SK-N-SH treated with all-trans-retinoic acid at 6 μM for 48 hours (cell line): ENCODE measurements around the gene GMPR2.

ENCODE experiments used
- ATAC-seq: fragments of 200-7000 bp; cut with Tn5 transposase; 3 replicates; pipeline ENCODE4 v1.9.1; 2020; ENCODE audit warnings: mild to moderate bottlenecking, moderate library complexity
- ARNTL ChIP-seq: fragments of 450-650 bp; formaldehyde crosslinking; IDR thresholded peaks from 2 replicates; pipeline ENCODE4 v1.5.0; 2020; ENCODE audit warnings: low read depth, mild to moderate bottlenecking, moderate library complexity, borderline replicate concordance
- BACH2 ChIP-seq: fragments of 250-450 bp; sonication (Bioruptor Pico); IDR thresholded peaks from 2 replicates; pipeline ENCODE4 v1.9.0; 2021; ENCODE audit warnings: mild to moderate bottlenecking, borderline replicate concordance
- CREB5 ChIP-seq: fragments of 250-450 bp; sonication (Bioruptor Pico); IDR thresholded peaks from 2 replicates; pipeline ENCODE4 v1.5.1; 2020; ENCODE audit warnings: low read depth, mild to moderate bottlenecking, moderate library complexity
- ESRRG ChIP-seq: fragments of 250-450 bp; sonication (Bioruptor Pico); IDR thresholded peaks from 2 replicates; pipeline ENCODE4 v1.6.1; 2021; ENCODE audit warnings: mild to moderate bottlenecking
- GLIS3 ChIP-seq: fragments of 250-450 bp; sonication (Bioruptor Pico); IDR thresholded peaks from 2 replicates; pipeline ENCODE4 v1.5.0; 2020; ENCODE audit warnings: mild to moderate bottlenecking, moderate library complexity
- ISL1 ChIP-seq: fragments of 250-450 bp; sonication (Bioruptor Pico); IDR thresholded peaks from 2 replicates; pipeline ENCODE4 v2.1.2; 2022; ENCODE audit warnings: mild to moderate bottlenecking, moderate library complexity
- OSR1 ChIP-seq: fragments of 250-450 bp; sonication (Bioruptor Pico); IDR thresholded peaks from 2 replicates; pipeline ENCODE4 v1.8.0; 2022; ENCODE audit warnings: moderate library complexity, mild to moderate bottlenecking, inconsistent platforms
- PATZ1 ChIP-seq: fragments of 250-450 bp; sonication (Bioruptor Pico); IDR thresholded peaks from 2 replicates; pipeline ENCODE4 v1.8.0; 2020; ENCODE audit warnings: mild to moderate bottlenecking, moderate library complexity, borderline replicate concordance
- POU6F1 ChIP-seq: fragments of 250-450 bp; sonication (Bioruptor Pico); IDR thresholded peaks from 2 replicates; pipeline ENCODE4 v1.8.0; 2021; ENCODE audit warnings: low read depth, mild to moderate bottlenecking, moderate library complexity, borderline replicate concordance
- PPARA ChIP-seq: fragments of 250-450 bp; sonication (Bioruptor Pico); IDR thresholded peaks from 2 replicates; pipeline ENCODE4 v1.5.0; 2020; ENCODE audit warnings: mild to moderate bottlenecking, borderline replicate concordance
- RARB ChIP-seq: fragments of 250-450 bp; sonication (Bioruptor Pico); IDR thresholded peaks from 2 replicates; pipeline ENCODE4 v1.8.0; 2021; ENCODE audit warnings: mild to moderate bottlenecking, moderate library complexity
- SNAI2 ChIP-seq: fragments of 250-450 bp; sonication (Bioruptor Pico); IDR thresholded peaks from 2 replicates; pipeline ENCODE4 v1.5.0; 2020; ENCODE audit warnings: mild to moderate bottlenecking, moderate library complexity
- TCF4 ChIP-seq: fragments of 250-450 bp; sonication (Bioruptor Pico); IDR thresholded peaks from 2 replicates; pipeline ENCODE4 v1.8.0; 2021; ENCODE audit warnings: mild to moderate bottlenecking, moderate library complexity, borderline replicate concordance
- TOX ChIP-seq: fragments of 250-450 bp; sonication (Bioruptor Pico); IDR thresholded peaks from 2 replicates; pipeline ENCODE4 v1.8.0; 2021; ENCODE audit warnings: mild to moderate bottlenecking, moderate library complexity, borderline replicate concordance
- ZC3H10 ChIP-seq: fragments of 250-450 bp; sonication (Bioruptor Pico); IDR thresholded peaks from 2 replicates; pipeline ENCODE4 v1.5.1; 2021; ENCODE audit warnings: mild to moderate bottlenecking, moderate library complexity
- ZFP3 ChIP-seq: fragments of 250-450 bp; sonication (Bioruptor Pico); IDR thresholded peaks from 2 replicates; pipeline ENCODE4 v1.5.0; 2020; ENCODE audit warnings: mild to moderate bottlenecking, moderate library complexity
- ZFP30 ChIP-seq: fragments of 450-650 bp; formaldehyde crosslinking; IDR thresholded peaks from 2 replicates; pipeline ENCODE4 v1.5.0; 2022; ENCODE audit warnings: mild to moderate bottlenecking, moderate library complexity
- ZNF70 ChIP-seq: fragments of 450-650 bp; formaldehyde crosslinking; IDR thresholded peaks from 2 replicates; pipeline ENCODE4 v1.5.0; 2020; ENCODE audit warnings: mild to moderate bottlenecking, moderate library complexity
- TF ChIP-seq, protein P1 (sequence below): fragments of 250-450 bp; sonication (Bioruptor Pico); IDR thresholded peaks from 2 replicates; pipeline ENCODE4 v1.5.1; 2021; ENCODE audit warnings: mild to moderate bottlenecking, moderate library complexity
- TF ChIP-seq, protein P2 (sequence below): fragments of 250-450 bp; sonication (Bioruptor Pico); IDR thresholded peaks from 2 replicates; pipeline ENCODE4 v1.5.0; 2020; ENCODE audit warnings: mild to moderate bottlenecking, moderate library complexity

Gene GMPR2

GRCh38 chr14:24192933-24193332 is 39.8 kb upstream of the GMPR2 start:
- TF ChIP-seq ISL1 (CRISPR knock-in tag) (no peak), SNAI2 (CRISPR knock-in tag) (no peak), ARNTL (CRISPR knock-in tag) (no peak), ZC3H10 (CRISPR knock-in tag) (no peak), ZFP30 (CRISPR knock-in tag) (no peak), CREB5 (CRISPR knock-in tag) (no peak), ESRRG (CRISPR knock-in tag) (no peak), PATZ1 (CRISPR knock-in tag) (no peak), OSR1 (CRISPR knock-in tag) (no peak), GLIS3 (CRISPR knock-in tag) (no peak), RARB (CRISPR knock-in tag) (no peak), TOX (CRISPR knock-in tag) (no peak), ZFP3 (CRISPR knock-in tag) (no peak), ZNF70 (no peak)
- TF ChIP-seq, protein P1, sequence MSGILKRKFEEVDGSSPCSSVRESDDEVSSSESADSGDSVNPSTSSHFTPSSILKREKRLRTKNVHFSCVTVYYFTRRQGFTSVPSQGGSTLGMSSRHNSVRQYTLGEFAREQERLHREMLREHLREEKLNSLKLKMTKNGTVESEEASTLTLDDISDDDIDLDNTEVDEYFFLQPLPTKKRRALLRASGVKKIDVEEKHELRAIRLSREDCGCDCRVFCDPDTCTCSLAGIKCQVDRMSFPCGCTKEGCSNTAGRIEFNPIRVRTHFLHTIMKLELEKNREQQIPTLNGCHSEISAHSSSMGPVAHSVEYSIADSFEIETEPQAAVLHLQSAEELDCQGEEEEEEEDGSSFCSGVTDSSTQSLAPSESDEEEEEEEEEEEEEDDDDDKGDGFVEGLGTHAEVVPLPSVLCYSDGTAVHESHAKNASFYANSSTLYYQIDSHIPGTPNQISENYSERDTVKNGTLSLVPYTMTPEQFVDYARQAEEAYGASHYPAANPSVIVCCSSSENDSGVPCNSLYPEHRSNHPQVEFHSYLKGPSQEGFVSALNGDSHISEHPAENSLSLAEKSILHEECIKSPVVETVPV (CRISPR knock-in tag) = no peak
- TF ChIP-seq, protein P2, sequence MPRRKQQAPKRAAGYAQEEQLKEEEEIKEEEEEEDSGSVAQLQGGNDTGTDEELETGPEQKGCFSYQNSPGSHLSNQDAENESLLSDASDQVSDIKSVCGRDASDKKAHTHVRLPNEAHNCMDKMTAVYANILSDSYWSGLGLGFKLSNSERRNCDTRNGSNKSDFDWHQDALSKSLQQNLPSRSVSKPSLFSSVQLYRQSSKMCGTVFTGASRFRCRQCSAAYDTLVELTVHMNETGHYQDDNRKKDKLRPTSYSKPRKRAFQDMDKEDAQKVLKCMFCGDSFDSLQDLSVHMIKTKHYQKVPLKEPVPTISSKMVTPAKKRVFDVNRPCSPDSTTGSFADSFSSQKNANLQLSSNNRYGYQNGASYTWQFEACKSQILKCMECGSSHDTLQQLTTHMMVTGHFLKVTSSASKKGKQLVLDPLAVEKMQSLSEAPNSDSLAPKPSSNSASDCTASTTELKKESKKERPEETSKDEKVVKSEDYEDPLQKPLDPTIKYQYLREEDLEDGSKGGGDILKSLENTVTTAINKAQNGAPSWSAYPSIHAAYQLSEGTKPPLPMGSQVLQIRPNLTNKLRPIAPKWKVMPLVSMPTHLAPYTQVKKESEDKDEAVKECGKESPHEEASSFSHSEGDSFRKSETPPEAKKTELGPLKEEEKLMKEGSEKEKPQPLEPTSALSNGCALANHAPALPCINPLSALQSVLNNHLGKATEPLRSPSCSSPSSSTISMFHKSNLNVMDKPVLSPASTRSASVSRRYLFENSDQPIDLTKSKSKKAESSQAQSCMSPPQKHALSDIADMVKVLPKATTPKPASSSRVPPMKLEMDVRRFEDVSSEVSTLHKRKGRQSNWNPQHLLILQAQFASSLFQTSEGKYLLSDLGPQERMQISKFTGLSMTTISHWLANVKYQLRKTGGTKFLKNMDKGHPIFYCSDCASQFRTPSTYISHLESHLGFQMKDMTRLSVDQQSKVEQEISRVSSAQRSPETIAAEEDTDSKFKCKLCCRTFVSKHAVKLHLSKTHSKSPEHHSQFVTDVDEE (CRISPR knock-in tag) = no peak
- no peak for ATAC-seq

- ATAC-seq = no peak
- TF ChIP-seq, protein P1 (CRISPR knock-in tag) = no peak
- TF ChIP-seq ZFP3 (CRISPR knock-in tag) (no peak), ISL1 (CRISPR knock-in tag) (no peak), POU6F1 (CRISPR knock-in tag) (no peak), TCF4 (CRISPR knock-in tag) (no peak), PPARA (no peak)
- TF ChIP-seq, all 23 proteins: peak for 0
Observed at GRCh38 chr14:24194186-24194872, 38.4 kb upstream of the GMPR2 start.

- no peak for TF ChIP-seq BACH2 (CRISPR knock-in tag)
- no peak for TF ChIP-seq ESRRG (CRISPR knock-in tag)
- no peak for TF ChIP-seq ZFP3 (CRISPR knock-in tag)
- no peak for TF ChIP-seq ZFP30 (CRISPR knock-in tag)
- TF ChIP-seq RARB (CRISPR knock-in tag) = no peak
- no peak for TF ChIP-seq ZC3H10 (CRISPR knock-in tag)
- TF ChIP-seq PPARA = no peak
- no peak for TF ChIP-seq TCF4 (CRISPR knock-in tag)
- TF ChIP-seq ZNF70 = no peak
- TF ChIP-seq, protein P2 (CRISPR knock-in tag) = no peak
- no peak; the same call in 2 of the 3 replicates for ATAC-seq
Observed at GRCh38 chr14:24194873-24195185, 37.9 kb upstream of the GMPR2 start.
